Fibroblast of lung (primary cell): ENCODE data around the gene ZNF221. TPM values are rescaled to one million over a fixed set of nuclear protein-coding genes. Genes with fewer than 3 reads are reported as not detected.
A peak's percentile ranks its signal among the peaks of the same experiment; 100 is the strongest.

Experiments used
- DNase-seq, 2 donors: peaks; one replicate each; pipeline versions ENCODE4 v3.0.0 to v3.0.0-alpha.2; 2010; ENCODE audit warnings: low read depth in 2 of 2
- H2AFZ ChIP-seq: 2 replicates; pipeline ENCODE4 v1.5.1; 2012; ENCODE audit warnings: low read length, control low read depth, inconsistent platforms
- H3K27ac ChIP-seq: 2 replicates; pipeline ENCODE4 v1.5.1; 2011; ENCODE audit warnings: low read length, control low read depth; ENCODE audit not compliant: insufficient read depth
- H3K27me3 ChIP-seq: 2 replicates; pipeline ENCODE4 v1.5.1; 2011; ENCODE audit warnings: mild to moderate bottlenecking, low read length; ENCODE audit not compliant: control insufficient read depth, insufficient read depth
- H3K36me3 ChIP-seq: 2 replicates; pipeline ENCODE4 v1.5.1; 2011; ENCODE audit warnings: low read length; ENCODE audit not compliant: control insufficient read depth, insufficient read depth
- H3K4me1 ChIP-seq: 2 replicates; pipeline ENCODE4 v1.5.1; 2011; ENCODE audit warnings: low read length; ENCODE audit not compliant: control insufficient read depth, insufficient read depth; ENCODE audit errors: extremely low read depth
- H3K4me2 ChIP-seq: 2 replicates; pipeline ENCODE4 v1.5.1; 2011; ENCODE audit warnings: low read length, control low read depth; ENCODE audit not compliant: insufficient read depth; ENCODE audit errors: extremely low read depth
- H3K4me3 ChIP-seq, 4 experiments: fragments of 200-600 bp in 1 of 4; sonication (generic) in 1 of 4; replicated peaks in 1 of 4; 2 replicates each; pipeline ENCODE4 v1.5.1; 2011 to 2016; ENCODE audit warnings: low read length in 4 of 4, low read depth in 3 of 4, mild to moderate bottlenecking in 3 of 4, control low read depth in 2 of 4, inconsistent platforms in 1 of 4, mixed read lengths in 1 of 4; ENCODE audit not compliant: insufficient read depth in 1 of 4; ENCODE audit errors: control extremely low read depth in 1 of 4
- H3K79me2 ChIP-seq: 2 replicates; pipeline ENCODE4 v1.5.1; 2012; ENCODE audit warnings: mild to moderate bottlenecking, low read length, inconsistent platforms; ENCODE audit not compliant: control insufficient read depth, insufficient read depth
- H3K9ac ChIP-seq: 2 replicates; pipeline ENCODE4 v1.5.1; 2011; ENCODE audit warnings: mild to moderate bottlenecking, low read length, control low read depth; ENCODE audit not compliant: insufficient read depth
- H3K9me3 ChIP-seq: 2 replicates; pipeline ENCODE4 v1.5.1; 2012; ENCODE audit warnings: low read depth, low read length; ENCODE audit not compliant: control insufficient read depth, insufficient read depth
- H4K20me1 ChIP-seq: 2 replicates; pipeline ENCODE4 v1.5.1; 2011; ENCODE audit warnings: low read length; ENCODE audit not compliant: control insufficient read depth, insufficient read depth; ENCODE audit errors: extremely low read depth
- CTCF ChIP-seq, 2 donors: IDR thresholded peaks in 1 of 2; conservative IDR thresholded peaks in 1 of 2; 1 replicate in 1 of 2; 2 replicates in 1 of 2; pipeline ENCODE4 v1.5.1; 2011 to 2012; ENCODE audit warnings: low read length in 2 of 2, control low read depth in 1 of 2, inconsistent platforms in 1 of 2, low read depth in 1 of 2, mild to moderate bottlenecking in 1 of 2
- EZH2 ChIP-seq: IDR thresholded peaks from 2 replicates; pipeline ENCODE4 v1.5.1; 2012; ENCODE audit warnings: low read length, control low read depth, mild to moderate bottlenecking; ENCODE audit errors: missing control alignments
- polyA plus RNA-seq, 2 donors: library from polyadenylated mRNA; depleted of rRNA in 1 of 2; stranded (reverse) in 1 of 2; unstranded in 1 of 2; fragments of >200 nt; gene quantifications; 2 replicates each; pipeline ENCODE4 v1.2.1, GENCODE V29; 2011 to 2012; ENCODE audit warnings: missing spikeins in 1 of 2
- total RNA-seq: library from RNA; depleted of rRNA; stranded (reverse); fragments of >200 nt; gene quantifications from 2 replicates; pipeline ENCODE4 v1.2.1, GENCODE V29; 2014

The ZNF221 gene
- total and polyA plus RNA-seq, 2 donors (not counting 1 experiment from before 2014, with no cell fraction given), result 2.4 to 15.2 TPM

GRCh38 chr19:44005973-44006372 is 54.9 kb downstream of the ZNF221 start:
- no peak overlapping the region for H3K4me3 ChIP-seq
- no peak overlapping the region for H3K27ac ChIP-seq
- H3K9me3 ChIP-seq, result peaks cover 6% of the 10 kb centered on the region
- peaks cover 3% of the 10 kb centered on the region for H3K4me1 ChIP-seq
- H3K36me3 ChIP-seq, result peaks cover 8% of the 10 kb centered on the region
- H3K9ac ChIP-seq, result no peak overlapping the region
- peaks cover 4% of the 10 kb centered on the region for H3K79me2 ChIP-seq
- H2AFZ ChIP-seq, result no peak overlapping the region
- DNase-seq, result peak in 1 of 2 donors; percentile 58
- H3K27me3 ChIP-seq, result no peaks in the 10 kb centered on the region
- TF ChIP-seq EZH2 (no peak), CTCF (conservative IDR thresholded peaks at IDR 0.05 in 1 of 2, IDR thresholded peaks at IDR 0.05 in 1 of 2; ENCODE audit: low read depth in 1 of 2, low read length in 2 of 2) (no peak)
- H4K20me1 ChIP-seq, result no peaks in the 10 kb centered on the region
- H3K4me2 ChIP-seq, result no peak overlapping the region

- no peak for TF ChIP-seq EZH2
- no peak for TF ChIP-seq CTCF (conservative IDR thresholded peaks at IDR 0.05 in 1 of 2, IDR thresholded peaks at IDR 0.05 in 1 of 2; ENCODE audit: low read depth in 1 of 2, low read length in 2 of 2)
- H3K27me3 ChIP-seq, result no peaks in the 10 kb centered on the region
- peaks cover 7% of the 10 kb centered on the region for H3K9me3 ChIP-seq
- DNase-seq, result no peak
- no peak overlapping the region for H3K4me3 ChIP-seq
- no peak overlapping the region for H3K27ac ChIP-seq
- H3K4me2 ChIP-seq, result no peak overlapping the region
- H4K20me1 ChIP-seq, result no peaks in the 10 kb centered on the region
- no peak overlapping the region for H2AFZ ChIP-seq
- peaks cover 4% of the 10 kb centered on the region for H3K79me2 ChIP-seq
- peaks cover 8% of the 10 kb centered on the region for H3K36me3 ChIP-seq
- H3K4me1 ChIP-seq, result no peaks in the 10 kb centered on the region
- no peak overlapping the region for H3K9ac ChIP-seq
Measured at GRCh38 chr19:44007473-44007872, 56.4 kb downstream of the ZNF221 start.

GRCh38 chr19:44010468-44010867 is 59.4 kb downstream of the ZNF221 start:
- H3K4me1 ChIP-seq, result no peaks in the 10 kb centered on the region
- peaks cover 8% of the 10 kb centered on the region for H3K36me3 ChIP-seq
- TF ChIP-seq CTCF (conservative IDR thresholded peaks at IDR 0.05 in 1 of 2, IDR thresholded peaks at IDR 0.05 in 1 of 2; ENCODE audit: low read depth in 1 of 2, low read length in 2 of 2), result no peak
- TF ChIP-seq EZH2, result no peak
- H3K9me3 ChIP-seq, result peaks cover 7% of the 10 kb centered on the region
- no peaks in the 10 kb centered on the region for H4K20me1 ChIP-seq
- H3K79me2 ChIP-seq, result no peaks in the 10 kb centered on the region
- H3K27ac ChIP-seq, result no peak overlapping the region
- H3K27me3 ChIP-seq, result no peaks in the 10 kb centered on the region
- H3K4me2 ChIP-seq, result no peak overlapping the region
- H2AFZ ChIP-seq, result no peak overlapping the region
- H3K4me3 ChIP-seq, result no peak overlapping the region
- DNase-seq, result no peak
- no peak overlapping the region for H3K9ac ChIP-seq

Other genes with a start within 250 kb of the ZNF221 start
- gene IRGC, start 235.2 kb upstream of the ZNF221 start, total RNA-seq, result not detected in 2 replicates
- gene IRGC, start 235.2 kb upstream of the ZNF221 start, polyA plus RNA-seq, result not detected in 2 replicates
- gene SMG9, start 196.3 kb upstream of the ZNF221 start, total RNA-seq, result 5.9 and 6.1 TPM in 2 replicates
- 6.0 and 10.2 TPM in 2 replicates for gene SMG9, start 196.3 kb upstream of the ZNF221 start, polyA plus RNA-seq
- 0.26 and 0.83 TPM in 2 replicates for gene KCNN4, start 170.3 kb upstream of the ZNF221 start, total RNA-seq
- 0.41 and 0.53 TPM in 2 replicates for gene KCNN4, start 170.3 kb upstream of the ZNF221 start, polyA plus RNA-seq
- gene LYPD5, start 148.8 kb upstream of the ZNF221 start, total RNA-seq, result 0.50 and 1.0 TPM in 2 replicates
- 0.12 and 0.37 TPM in 2 replicates for gene LYPD5, start 148.8 kb upstream of the ZNF221 start, polyA plus RNA-seq
- 12.8 and 15.2 TPM in 2 replicates for gene ZNF283, start 123.9 kb upstream of the ZNF221 start, total RNA-seq
- 3.5 and 5.8 TPM in 2 replicates for gene ZNF283, start 123.9 kb upstream of the ZNF221 start, polyA plus RNA-seq
- 5.3 and 5.9 TPM in 2 replicates for gene ZNF404, start 67.3 kb upstream of the ZNF221 start, total RNA-seq
- 2.0 and 3.8 TPM in 2 replicates for gene ZNF404, start 67.3 kb upstream of the ZNF221 start, polyA plus RNA-seq
- 18.5 and 22.1 TPM in 2 replicates for gene ZNF45, start 15.9 kb upstream of the ZNF221 start, total RNA-seq
- gene ZNF45, start 15.9 kb upstream of the ZNF221 start, polyA plus RNA-seq, result 11.6 and 13.2 TPM in 2 replicates
- 9.0 and 12.2 TPM in 2 replicates for gene ZNF155, start 33.0 kb downstream of the ZNF221 start, total RNA-seq
- 5.6 and 7.4 TPM in 2 replicates for gene ZNF155, start 33.0 kb downstream of the ZNF221 start, polyA plus RNA-seq
- gene ZNF230, start 51.7 kb downstream of the ZNF221 start, total RNA-seq, result 4.0 and 4.6 TPM in 2 replicates
- gene ZNF230, start 51.7 kb downstream of the ZNF221 start, polyA plus RNA-seq, result 2.0 and 3.5 TPM in 2 replicates
- gene ZNF222, start 74.2 kb downstream of the ZNF221 start, total RNA-seq, result 12.1 and 13.0 TPM in 2 replicates
- gene ZNF222, start 74.2 kb downstream of the ZNF221 start, polyA plus RNA-seq, result 4.3 and 6.0 TPM in 2 replicates
- 4.6 and 5.3 TPM in 2 replicates for gene ZNF223, start 100.8 kb downstream of the ZNF221 start, total RNA-seq
- gene ZNF223, start 100.8 kb downstream of the ZNF221 start, polyA plus RNA-seq, result 4.3 TPM in 2 replicates
- 3.3 and 4.0 TPM in 2 replicates for gene ZNF284, start 120.9 kb downstream of the ZNF221 start, total RNA-seq
- 1.2 and 2.7 TPM in 2 replicates for gene ZNF284, start 120.9 kb downstream of the ZNF221 start, polyA plus RNA-seq
- 31.1 and 37.0 TPM in 2 replicates for gene ZNF224, start 143.1 kb downstream of the ZNF221 start, total RNA-seq
- gene ZNF224, start 143.1 kb downstream of the ZNF221 start, polyA plus RNA-seq, result 8.8 and 12.4 TPM in 2 replicates
- 8.2 and 10.2 TPM in 2 replicates for gene ZNF225, start 162.2 kb downstream of the ZNF221 start, total RNA-seq
- 2.2 and 3.1 TPM in 2 replicates for gene ZNF225, start 162.2 kb downstream of the ZNF221 start, polyA plus RNA-seq
- gene ZNF234, start 190.3 kb downstream of the ZNF221 start, total RNA-seq, result 13.9 and 15.9 TPM in 2 replicates
- 3.4 and 5.7 TPM in 2 replicates for gene ZNF234, start 190.3 kb downstream of the ZNF221 start, polyA plus RNA-seq
- gene ZNF226, start 213.9 kb downstream of the ZNF221 start, total RNA-seq, result 17.5 and 30.7 TPM in 2 replicates
- 18.8 and 21.4 TPM in 2 replicates for gene ZNF226, start 213.9 kb downstream of the ZNF221 start, polyA plus RNA-seq